PFSK-1 (cell line): ENCODE results near the gene CRISP1.

Source experiments
- POLR2AphosphoS5 ChIP-seq: IDR thresholded peaks from 2 replicates; pipeline ENCODE4 v1.6.1; 2012; ENCODE audit warnings: low read depth, mild to moderate bottlenecking, control low read depth, low read length, moderate library complexity
- SIN3A ChIP-seq: IDR thresholded peaks from 2 replicates; pipeline ENCODE4 v1.6.1; 2012; ENCODE audit warnings: mild to moderate bottlenecking, low read length, moderate library complexity, borderline replicate concordance; ENCODE audit not compliant: insufficient read depth
- TAF1 ChIP-seq: IDR thresholded peaks from 2 replicates; pipeline ENCODE4 v1.6.1; 2012; ENCODE audit warnings: low read length, control low read depth, borderline replicate concordance; ENCODE audit not compliant: insufficient read depth
- TF ChIP-seq, protein P1 (sequence below), 2 experiments: IDR thresholded peaks; 2 replicates each; pipeline versions ENCODE4 v1.6.1 to v1.8.0; 2011 to 2012; ENCODE audit warnings: low read depth in 2 of 2, low read length in 2 of 2, control low read depth in 1 of 2, inconsistent platforms in 1 of 2, mild to moderate bottlenecking in 1 of 2, moderate library complexity in 1 of 2; ENCODE audit not compliant: insufficient read depth in 1 of 2

DNA sequence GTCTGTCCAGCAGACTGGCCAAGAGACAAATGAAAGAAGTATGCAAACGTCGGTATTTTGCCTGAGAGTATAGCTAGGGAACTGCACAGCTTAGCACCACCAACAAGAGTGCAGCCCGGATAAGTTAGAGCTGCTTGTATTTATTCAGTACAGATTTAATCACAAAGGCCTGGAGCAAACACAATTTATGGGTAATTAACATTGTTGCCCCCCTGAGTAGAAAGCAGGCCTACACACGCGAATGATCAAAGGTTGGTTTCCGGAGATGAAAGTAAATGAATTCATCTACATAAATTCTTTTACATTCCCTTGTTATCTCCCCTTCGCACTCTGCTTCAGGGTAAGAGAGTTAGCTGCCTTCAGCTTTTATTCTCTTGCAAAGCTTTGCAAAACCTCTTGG lies 24.7 kb upstream of the CRISP1 start:
- no peak for TF ChIP-seq POLR2AphosphoS5
- no peak for TF ChIP-seq TAF1
- TF ChIP-seq, protein P1, sequence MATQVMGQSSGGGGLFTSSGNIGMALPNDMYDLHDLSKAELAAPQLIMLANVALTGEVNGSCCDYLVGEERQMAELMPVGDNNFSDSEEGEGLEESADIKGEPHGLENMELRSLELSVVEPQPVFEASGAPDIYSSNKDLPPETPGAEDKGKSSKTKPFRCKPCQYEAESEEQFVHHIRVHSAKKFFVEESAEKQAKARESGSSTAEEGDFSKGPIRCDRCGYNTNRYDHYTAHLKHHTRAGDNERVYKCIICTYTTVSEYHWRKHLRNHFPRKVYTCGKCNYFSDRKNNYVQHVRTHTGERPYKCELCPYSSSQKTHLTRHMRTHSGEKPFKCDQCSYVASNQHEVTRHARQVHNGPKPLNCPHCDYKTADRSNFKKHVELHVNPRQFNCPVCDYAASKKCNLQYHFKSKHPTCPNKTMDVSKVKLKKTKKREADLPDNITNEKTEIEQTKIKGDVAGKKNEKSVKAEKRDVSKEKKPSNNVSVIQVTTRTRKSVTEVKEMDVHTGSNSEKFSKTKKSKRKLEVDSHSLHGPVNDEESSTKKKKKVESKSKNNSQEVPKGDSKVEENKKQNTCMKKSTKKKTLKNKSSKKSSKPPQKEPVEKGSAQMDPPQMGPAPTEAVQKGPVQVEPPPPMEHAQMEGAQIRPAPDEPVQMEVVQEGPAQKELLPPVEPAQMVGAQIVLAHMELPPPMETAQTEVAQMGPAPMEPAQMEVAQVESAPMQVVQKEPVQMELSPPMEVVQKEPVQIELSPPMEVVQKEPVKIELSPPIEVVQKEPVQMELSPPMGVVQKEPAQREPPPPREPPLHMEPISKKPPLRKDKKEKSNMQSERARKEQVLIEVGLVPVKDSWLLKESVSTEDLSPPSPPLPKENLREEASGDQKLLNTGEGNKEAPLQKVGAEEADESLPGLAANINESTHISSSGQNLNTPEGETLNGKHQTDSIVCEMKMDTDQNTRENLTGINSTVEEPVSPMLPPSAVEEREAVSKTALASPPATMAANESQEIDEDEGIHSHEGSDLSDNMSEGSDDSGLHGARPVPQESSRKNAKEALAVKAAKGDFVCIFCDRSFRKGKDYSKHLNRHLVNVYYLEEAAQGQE (IDR thresholded peaks at IDR 0.05; ENCODE audit: insufficient read depth in 1 of 2, low read depth in 2 of 2, low read length in 2 of 2) = no peak
- TF ChIP-seq SIN3A = no peak
